ENCODE measurements around the gene S100A1.
A peak's percentile ranks its signal among the peaks of the same experiment; 100 is the strongest.

S100A1 gene

GRCh38 chr1:153617663-153618062 is 10.6 kb upstream of the S100A1 start:
- H3K23ac ChIP-seq (ENCODE audit: low read length): no peak overlapping the region
- no peak overlapping the region for H4K12ac ChIP-seq (ENCODE audit: low read depth, low read length)
- H3K4me3 ChIP-seq (ENCODE audit: low read depth, low read length): no peak overlapping the region
- H3K18ac ChIP-seq (ENCODE audit: low read length): no peak overlapping the region
- H2AFZ ChIP-seq (ENCODE audit: insufficient read depth, low read length, poor library complexity): no peak overlapping the region
- H4K8ac ChIP-seq (ENCODE audit: low read depth, low read length): peak overlapping the region; percentile 31
- no peak overlapping the region for H2BK12ac ChIP-seq (ENCODE audit: low read length)
- WGBS (ENCODE audit: extremely low coverage, insufficient coverage, insufficient read length): no CpG with 5 or more reads among the region's 6 CpGs
- no peak overlapping the region for H3K9ac ChIP-seq (ENCODE audit: low read length)
- H3K79me1 ChIP-seq (ENCODE audit: low read length): peaks cover 11% of the 10 kb centered on the region
- no peak overlapping the region for H2AK5ac ChIP-seq (ENCODE audit: low read length)
- peaks cover 15 to 22% of the 10 kb centered on the region in 2 experiments for H3K4me1 ChIP-seq (ENCODE audit: control insufficient read depth in 1 of 2, insufficient read depth in 2 of 2, low read length in 2 of 2)
- H4K91ac ChIP-seq (ENCODE audit: low read depth, low read length): peak overlapping the region; percentile 83
- H3K27me3 ChIP-seq (ENCODE audit: insufficient read depth, low read length): no peaks in the 10 kb centered on the region
- H3K36me3 ChIP-seq (ENCODE audit: control insufficient read depth in 1 of 2, insufficient read depth in 2 of 2, low read length in 2 of 2): peaks cover 10 to 17% of the 10 kb centered on the region in 2 experiments
- H3K4me2 ChIP-seq (ENCODE audit: low read length): no peak overlapping the region
- H2BK5ac ChIP-seq (ENCODE audit: low read depth, low read length, poor library complexity): no peak overlapping the region
- no peak overlapping the region for H3K27ac ChIP-seq (ENCODE audit: low read depth, low read length)
- DNase-seq: peak; percentile 56 to 83
- H3K9me3 ChIP-seq (ENCODE audit: insufficient read depth, low read depth, low read length): no peaks in the 10 kb centered on the region
- H3K14ac ChIP-seq (ENCODE audit: low read length): no peak overlapping the region
- no peak overlapping the region for H2BK120ac ChIP-seq (ENCODE audit: insufficient read depth, low read length, poor library complexity)
- no peak overlapping the region for H3K4ac ChIP-seq (ENCODE audit: low read depth, low read length)
- no peaks in the 10 kb centered on the region for H3K79me2 ChIP-seq (ENCODE audit: control insufficient read depth, insufficient read depth, low read length, poor library complexity)

DNA sequence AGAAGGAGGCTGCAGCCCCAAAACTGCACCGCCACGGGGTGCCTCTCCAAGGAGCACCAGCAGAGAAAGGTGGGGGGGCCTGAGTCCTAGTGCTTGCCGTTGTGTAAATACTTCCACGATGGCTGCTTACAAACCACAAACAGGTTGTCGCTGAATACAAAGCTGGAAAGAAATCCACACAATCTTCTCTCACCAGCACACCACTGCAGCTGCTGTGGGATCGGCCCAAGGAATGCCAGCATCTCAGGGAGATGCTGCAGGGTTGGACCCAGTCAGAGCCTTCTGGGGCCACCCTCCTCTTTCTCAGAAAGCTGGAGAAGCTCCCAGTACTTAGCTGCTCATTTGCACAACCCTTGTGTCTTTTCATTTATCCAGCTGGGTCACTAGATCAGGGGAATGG is 9.1 kb upstream of the S100A1 start:
- no CpG with 5 or more reads among the region's 6 CpGs for WGBS (ENCODE audit: extremely low coverage, insufficient coverage, insufficient read length)
- Histone ChIP-seq H3K4me2 (ENCODE audit: low read length) (no peak overlapping the region), H3K9me3 (ENCODE audit: insufficient read depth, low read depth, low read length) (no peaks in the 10 kb centered on the region), H2BK5ac (ENCODE audit: low read depth, low read length, poor library complexity) (no peak overlapping the region), H3K79me2 (ENCODE audit: control insufficient read depth, insufficient read depth, low read length, poor library complexity) (no peaks in the 10 kb centered on the region), H3K18ac (ENCODE audit: low read length) (no peak overlapping the region), H4K8ac (ENCODE audit: low read depth, low read length) (no peak overlapping the region), H3K27me3 (ENCODE audit: insufficient read depth, low read length) (no peaks in the 10 kb centered on the region), H3K79me1 (ENCODE audit: low read length) (peaks cover 9% of the 10 kb centered on the region), H2BK120ac (ENCODE audit: insufficient read depth, low read length, poor library complexity) (no peak overlapping the region), H3K23ac (ENCODE audit: low read length) (no peak overlapping the region), H3K27ac (ENCODE audit: low read depth, low read length) (no peak overlapping the region), H3K36me3 (ENCODE audit: control insufficient read depth in 1 of 2, insufficient read depth in 2 of 2, low read length in 2 of 2) (peaks cover 12 to 25% of the 10 kb centered on the region in 2 experiments), H3K4ac (ENCODE audit: low read depth, low read length) (no peak overlapping the region), H4K12ac (ENCODE audit: low read depth, low read length) (no peak overlapping the region), H2AFZ (ENCODE audit: insufficient read depth, low read length, poor library complexity) (no peak overlapping the region), H2AK5ac (ENCODE audit: low read length) (no peak overlapping the region), H3K14ac (ENCODE audit: low read length) (no peak overlapping the region), H3K4me3 (ENCODE audit: low read depth, low read length) (no peak overlapping the region), H3K4me1 (ENCODE audit: control insufficient read depth in 1 of 2, insufficient read depth in 2 of 2, low read length in 2 of 2) (peaks cover 13 to 14% of the 10 kb centered on the region in 2 experiments), H4K91ac (ENCODE audit: low read depth, low read length) (no peak overlapping the region), H2BK12ac (ENCODE audit: low read length) (no peak overlapping the region), H3K9ac (ENCODE audit: low read length) (no peak overlapping the region)
- no peak for DNase-seq

GRCh38 chr1:153623101-153623500 is 5.1 kb upstream of the S100A1 start:
- no peak overlapping the region for H2BK120ac ChIP-seq (ENCODE audit: insufficient read depth, low read length, poor library complexity)
- H3K4me3 ChIP-seq (ENCODE audit: low read depth, low read length): no peak overlapping the region
- no peak overlapping the region for H3K23ac ChIP-seq (ENCODE audit: low read length)
- no peak overlapping the region for H2BK5ac ChIP-seq (ENCODE audit: low read depth, low read length, poor library complexity)
- no peak overlapping the region for H3K9ac ChIP-seq (ENCODE audit: low read length)
- no peak overlapping the region for H2BK12ac ChIP-seq (ENCODE audit: low read length)
- no peak overlapping the region for H4K91ac ChIP-seq (ENCODE audit: low read depth, low read length)
- H3K36me3 ChIP-seq (ENCODE audit: control insufficient read depth in 1 of 2, insufficient read depth in 2 of 2, low read length in 2 of 2): peaks cover 15 to 34% of the 10 kb centered on the region in 2 experiments
- no peak for DNase-seq
- no CpG with 5 or more reads among the region's 7 CpGs for WGBS (ENCODE audit: extremely low coverage, insufficient coverage, insufficient read length)
- no peak overlapping the region for H3K27ac ChIP-seq (ENCODE audit: low read depth, low read length)
- H4K12ac ChIP-seq (ENCODE audit: low read depth, low read length): no peak overlapping the region
- no peak overlapping the region for H3K18ac ChIP-seq (ENCODE audit: low read length)
- no peak overlapping the region for H3K4ac ChIP-seq (ENCODE audit: low read depth, low read length)
- no peaks in the 10 kb centered on the region for H3K27me3 ChIP-seq (ENCODE audit: insufficient read depth, low read length)
- H3K9me3 ChIP-seq (ENCODE audit: insufficient read depth, low read depth, low read length): no peaks in the 10 kb centered on the region
- peaks cover 11% of the 10 kb centered on the region for H3K79me2 ChIP-seq (ENCODE audit: control insufficient read depth, insufficient read depth, low read length, poor library complexity)
- H4K8ac ChIP-seq (ENCODE audit: low read depth, low read length): no peak overlapping the region
- H3K4me1 ChIP-seq (ENCODE audit: control insufficient read depth in 1 of 2, insufficient read depth in 2 of 2, low read length in 2 of 2): peaks cover 22% of the 10 kb centered on the region in 2 experiments
- H3K14ac ChIP-seq (ENCODE audit: low read length): no peak overlapping the region
- H2AK5ac ChIP-seq (ENCODE audit: low read length): no peak overlapping the region
- peaks cover 17% of the 10 kb centered on the region for H3K79me1 ChIP-seq (ENCODE audit: low read length)
- H3K4me2 ChIP-seq (ENCODE audit: low read length): no peak overlapping the region
- no peak overlapping the region for H2AFZ ChIP-seq (ENCODE audit: insufficient read depth, low read length, poor library complexity)

- no CpG with 5 or more reads among the region's 10 CpGs for WGBS (ENCODE audit: extremely low coverage, insufficient coverage, insufficient read length)
- Histone ChIP-seq H3K9ac (ENCODE audit: low read length) (no peak overlapping the region), H3K9me3 (ENCODE audit: insufficient read depth, low read depth, low read length) (no peaks in the 10 kb centered on the region), H3K14ac (ENCODE audit: low read length) (no peak overlapping the region), H4K12ac (ENCODE audit: low read depth, low read length) (no peak overlapping the region), H3K36me3 (ENCODE audit: control insufficient read depth in 1 of 2, insufficient read depth in 2 of 2, low read length in 2 of 2) (peaks cover 9 to 21% of the 10 kb centered on the region in 2 experiments), H4K8ac (ENCODE audit: low read depth, low read length) (no peak overlapping the region), H3K23ac (ENCODE audit: low read length) (no peak overlapping the region), H2BK120ac (ENCODE audit: insufficient read depth, low read length, poor library complexity) (no peak overlapping the region), H3K27me3 (ENCODE audit: insufficient read depth, low read length) (no peaks in the 10 kb centered on the region), H2BK12ac (ENCODE audit: low read length) (no peak overlapping the region), H3K79me1 (ENCODE audit: low read length) (peaks cover 19% of the 10 kb centered on the region), H3K4ac (ENCODE audit: low read depth, low read length) (no peak overlapping the region), H2AK5ac (ENCODE audit: low read length) (no peak overlapping the region), H3K27ac (ENCODE audit: low read depth, low read length) (no peak overlapping the region), H3K79me2 (ENCODE audit: control insufficient read depth, insufficient read depth, low read length, poor library complexity) (peaks cover 11% of the 10 kb centered on the region), H4K91ac (ENCODE audit: low read depth, low read length) (no peak overlapping the region), H3K4me1 (ENCODE audit: control insufficient read depth in 1 of 2, insufficient read depth in 2 of 2, low read length in 2 of 2) (peaks cover 25 to 26% of the 10 kb centered on the region in 2 experiments), H3K4me3 (ENCODE audit: low read depth, low read length) (no peak overlapping the region), H2BK5ac (ENCODE audit: low read depth, low read length, poor library complexity) (no peak overlapping the region), H3K18ac (ENCODE audit: low read length) (no peak overlapping the region), H3K4me2 (ENCODE audit: low read length) (peak overlapping the region; percentile 28), H2AFZ (ENCODE audit: insufficient read depth, low read length, poor library complexity) (no peak overlapping the region)
- no peak for DNase-seq
Measured at GRCh38 chr1:153624965-153625611, 3.1 kb upstream of the S100A1 start.

Data from trophoblast cell (in vitro differentiated cells and primary cell).